ENCODE data around the gene MYBPC2. TPM values are rescaled to one million over a fixed set of nuclear protein-coding genes. Genes with fewer than 3 reads are reported as not detected.
A peak's percentile ranks its signal among the peaks of the same experiment; 100 is the strongest.

The MYBPC2 gene
- total and polyA plus RNA-seq, 9 of the 15 experiments (the other 6 are each of a cell fraction or from before 2014, with no cell fraction given) = 0.01 to 0.14 (median 0.04) TPM; not detected in 6

GRCh38 chr19:50512112-50512998, 79.7 kb downstream of the MYBPC2 start (continued):
- TF ChIP-seq POLR2G (IDR thresholded peaks at IDR 0.05; ENCODE audit: low read depth, low read length) (peak; percentile 69), MAFF (IDR thresholded peaks at IDR 0.05; ENCODE audit: low read length) (no peak), ZNF280A (IDR thresholded peaks at IDR 0.05; ENCODE audit: low read depth, partially characterized antibody) (no peak), ZNF655 (CRISPR knock-in tag; IDR thresholded peaks at IDR 0.05) (no peak), LCOR (CRISPR knock-in tag; IDR thresholded peaks at IDR 0.05) (no peak), FIP1L1 (IDR thresholded peaks at IDR 0.05; ENCODE audit: low read depth, low read length, poor library complexity, severe bottlenecking) (peak; percentile 49), ZBTB33 (CRISPR knock-in tag; IDR thresholded peaks at IDR 0.05) (peak; percentile 51)

Data from K562 (cell line).